ENCODE data around the gene HACD2.

HACD2 gene

DNA sequence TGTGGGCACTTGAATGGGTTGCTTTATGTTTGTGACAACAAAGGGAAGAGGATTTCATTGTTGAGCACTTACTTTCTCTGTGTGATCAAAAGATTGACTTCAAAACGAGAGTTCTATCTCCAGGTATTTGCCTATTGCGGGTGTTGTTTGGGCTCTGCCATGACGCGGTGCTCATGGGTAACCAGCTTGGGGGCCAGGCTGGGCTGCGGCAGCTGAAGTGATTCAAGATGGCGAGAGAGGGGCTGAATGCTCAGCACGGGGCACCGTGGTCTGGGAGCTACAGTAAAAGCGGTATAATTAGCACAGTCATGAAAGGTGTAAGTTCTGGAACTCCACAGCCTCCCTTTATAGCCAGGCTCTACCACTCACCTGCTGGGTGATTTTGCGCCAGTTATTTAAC lies 105.0 kb downstream of the HACD2 start:
- no peak for DNase-seq

DNA sequence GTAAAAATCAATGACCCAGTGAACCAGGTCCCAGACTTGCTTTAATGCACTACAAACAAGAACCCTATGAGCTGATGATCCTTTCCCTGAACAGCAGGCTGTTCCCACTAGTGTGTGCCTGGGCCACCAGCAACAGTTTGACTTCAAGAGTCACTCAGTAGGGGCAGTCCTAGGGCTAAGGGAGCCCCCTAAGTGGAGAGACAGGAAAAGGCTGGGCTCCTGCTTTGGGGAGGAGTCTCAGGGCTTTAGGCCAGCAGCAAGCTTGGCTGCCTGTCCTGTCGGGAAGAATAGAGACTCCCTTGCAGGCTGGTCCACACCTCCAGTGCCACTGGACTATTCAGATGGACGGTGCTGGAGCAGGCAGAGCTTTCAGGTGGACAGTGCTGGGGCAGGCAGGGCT lies 106.5 kb downstream of the HACD2 start:
- DNase-seq, result no peak

DNA sequence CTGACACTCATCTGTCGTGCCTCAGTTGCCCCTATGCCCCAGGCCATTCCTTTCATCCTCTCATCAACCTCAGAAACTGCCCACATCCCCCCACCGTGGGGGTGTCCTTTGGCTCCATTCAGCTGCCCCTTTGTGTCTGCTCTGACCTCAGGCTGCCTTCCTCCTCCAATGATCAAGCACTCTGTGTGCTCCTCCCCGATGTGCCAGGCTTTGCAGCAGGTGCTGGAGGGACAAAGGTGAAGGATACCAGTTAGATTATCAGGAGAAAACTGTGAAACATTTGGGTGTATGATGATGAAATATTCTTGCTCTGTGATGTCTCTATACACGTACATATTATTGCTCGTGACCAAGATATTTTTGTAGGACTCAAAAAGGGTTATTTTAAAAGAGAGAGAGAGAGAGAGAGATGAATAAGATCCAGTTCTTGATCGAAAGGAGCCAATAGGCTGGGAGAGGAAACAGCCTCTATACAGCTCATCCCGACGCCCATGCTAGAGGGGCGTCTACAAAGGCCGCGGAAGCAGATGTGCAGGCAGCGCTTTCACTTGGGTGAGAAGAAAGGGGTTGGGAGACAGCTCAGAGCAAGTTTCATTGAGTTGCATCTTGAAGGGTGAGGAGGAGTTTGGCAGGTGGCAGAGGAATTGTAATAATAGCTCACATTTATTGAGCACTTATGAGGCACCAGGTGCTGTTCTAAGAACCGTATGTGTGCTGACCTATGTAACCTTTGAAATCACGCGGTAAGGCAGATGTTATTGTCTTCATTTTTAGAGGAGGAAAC lies 107.7 kb downstream of the HACD2 start:
- DNase-seq, result no peak

DNA sequence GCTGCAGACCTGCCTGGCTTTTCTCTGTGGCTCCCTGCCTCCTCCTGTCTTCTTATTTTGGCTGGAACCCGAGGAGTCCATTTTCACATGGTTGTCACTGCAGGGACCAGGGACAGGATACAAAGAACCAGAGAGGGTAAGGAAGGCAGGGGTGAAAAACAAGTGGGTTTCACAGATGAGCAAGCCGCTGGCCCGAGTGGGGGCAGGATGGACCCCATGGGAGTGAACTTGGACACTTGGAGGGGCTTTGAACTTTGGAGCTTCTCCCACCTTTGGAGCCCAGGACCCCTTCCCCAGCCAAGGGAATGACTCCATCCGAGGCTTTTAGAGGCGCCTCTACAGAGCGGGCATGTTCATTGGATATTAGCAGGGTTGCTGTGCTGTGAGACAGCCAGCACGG lies 109.1 kb downstream of the HACD2 start:
- no peak for DNase-seq

DNA sequence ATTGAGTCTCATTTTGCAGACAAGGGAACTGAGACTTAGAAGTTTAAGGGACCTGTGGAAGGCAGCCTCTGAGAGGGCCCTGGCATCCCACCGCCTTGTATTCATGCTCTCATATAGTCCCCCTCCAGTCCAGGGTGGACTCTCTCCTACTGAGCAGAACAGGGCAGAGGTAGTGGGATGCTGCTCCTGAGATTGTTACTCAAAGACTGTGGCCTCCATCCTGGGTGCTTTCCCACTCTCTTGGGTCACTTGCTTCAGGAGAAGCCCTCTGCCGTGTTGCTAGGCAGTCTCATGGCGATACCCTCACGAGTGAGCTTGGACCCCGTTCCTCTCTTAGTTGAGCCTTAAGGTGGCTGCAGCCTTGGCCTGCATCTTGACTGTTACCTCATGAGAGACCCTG lies 113.7 kb downstream of the HACD2 start:
- DNase-seq, result no peak

DNA sequence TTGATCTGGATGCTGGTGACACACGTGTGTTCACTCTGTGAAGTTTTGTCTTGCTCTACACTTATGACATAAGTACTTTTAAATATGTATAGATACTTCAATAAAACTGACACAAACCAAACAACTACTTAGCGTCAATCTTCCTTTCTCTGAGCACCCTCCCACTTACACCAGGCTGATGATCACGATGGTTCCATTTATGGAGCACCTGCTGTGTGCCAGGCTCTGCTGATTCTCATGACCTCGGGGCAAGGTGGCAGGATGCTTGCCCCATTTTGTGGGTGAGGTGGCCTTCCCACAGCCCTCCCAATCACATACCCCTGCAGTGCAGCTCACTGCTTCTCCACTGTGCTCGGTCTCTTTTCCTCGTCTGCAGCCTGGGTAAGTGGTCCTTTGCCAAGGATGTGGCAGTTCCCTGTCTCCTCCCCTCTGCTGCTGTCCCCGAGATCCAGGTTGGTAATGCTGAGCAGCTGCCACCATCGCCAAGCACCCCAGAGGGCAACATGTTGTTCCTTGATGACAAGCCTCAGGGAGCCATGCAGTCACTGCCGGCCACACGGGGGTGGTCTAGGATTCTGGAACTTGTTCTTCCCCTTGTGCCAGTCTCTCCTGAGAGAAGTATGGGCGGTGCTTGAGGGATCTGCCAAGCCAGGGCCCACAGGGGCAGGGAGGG lies 115.4 kb downstream of the HACD2 start:
- DNase-seq, result no peak

DNA sequence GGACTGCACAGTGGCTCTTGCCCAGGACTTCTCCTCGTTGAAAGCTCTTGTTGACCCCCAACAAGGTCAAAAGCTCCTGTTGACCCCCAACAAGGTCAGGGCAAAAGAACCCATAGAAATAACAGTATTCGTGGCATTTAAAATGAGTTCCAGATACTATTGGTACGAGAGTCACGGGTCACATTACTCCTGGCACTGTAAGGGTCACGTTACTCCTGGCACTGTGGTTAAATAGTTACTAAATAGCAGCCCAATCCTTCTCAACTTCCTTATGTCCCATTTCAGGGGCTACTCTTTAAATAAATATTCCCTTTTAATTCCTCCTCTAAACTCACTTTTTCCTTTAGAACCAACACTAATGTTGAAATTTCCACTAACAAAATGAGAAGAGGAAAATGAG lies 117.8 kb downstream of the HACD2 start:
- DNase-seq, result no peak

DNA sequence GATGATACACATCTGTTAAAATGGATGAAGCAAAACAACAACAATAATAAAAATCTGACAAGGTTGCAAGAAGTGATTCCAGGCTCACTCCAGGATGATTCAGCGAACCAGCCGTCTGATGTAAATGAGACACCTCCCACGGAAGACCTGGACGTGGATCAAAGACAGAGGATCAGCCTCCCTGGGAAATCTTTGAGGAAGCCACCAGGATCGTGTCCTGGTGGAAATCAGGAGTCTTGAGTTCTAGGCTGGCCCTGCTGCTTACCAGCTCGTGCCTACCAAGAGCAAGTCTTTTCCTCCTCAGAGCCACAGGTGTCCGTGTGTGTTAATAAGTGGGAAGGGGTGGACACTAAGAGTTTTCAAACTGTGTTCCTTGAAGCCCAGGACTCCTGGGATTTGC lies 120.6 kb downstream of the HACD2 start:
- DNase-seq, result no peak

DNA sequence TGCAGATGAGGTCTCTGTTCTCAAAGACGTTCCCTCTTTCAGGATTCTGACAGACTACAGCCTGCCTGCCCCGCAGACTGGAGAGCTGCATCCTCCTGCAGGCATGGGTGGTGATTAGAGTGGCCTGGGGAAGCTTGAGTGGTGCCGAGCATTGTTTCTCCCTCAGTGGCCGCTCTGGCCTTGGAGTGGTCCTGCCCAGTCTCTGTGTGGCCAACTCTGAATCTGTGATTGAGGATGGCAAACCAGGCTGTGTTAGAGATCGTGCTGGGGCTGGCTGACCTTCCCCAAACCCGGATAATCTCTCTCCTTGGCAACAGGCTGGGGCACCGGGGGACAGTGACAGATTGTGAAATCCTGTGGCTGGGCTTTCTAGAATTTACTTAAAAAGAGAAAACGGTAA lies 125.0 kb downstream of the HACD2 start:
- DNase-seq, result no peak

DNA sequence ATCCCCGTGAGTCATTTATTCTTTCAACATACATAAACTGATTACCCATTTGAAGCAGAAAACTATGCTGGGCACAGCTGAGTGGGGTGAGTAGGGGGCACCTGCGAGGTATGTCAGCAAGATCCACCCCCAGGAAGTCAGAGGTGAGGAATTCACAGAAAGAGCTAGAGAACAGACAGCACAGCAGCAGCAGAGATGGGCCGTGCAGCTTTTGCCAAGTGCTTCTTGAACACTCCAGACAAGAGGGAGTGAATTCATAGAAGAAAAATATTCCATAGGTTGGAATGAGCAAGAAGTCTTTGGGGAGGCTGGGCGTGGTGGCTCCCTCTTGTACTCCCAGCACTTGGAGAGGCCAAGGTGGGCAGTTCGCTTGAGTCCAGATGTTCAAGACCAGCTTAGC lies 126.6 kb downstream of the HACD2 start:
- no peak for DNase-seq

DNA sequence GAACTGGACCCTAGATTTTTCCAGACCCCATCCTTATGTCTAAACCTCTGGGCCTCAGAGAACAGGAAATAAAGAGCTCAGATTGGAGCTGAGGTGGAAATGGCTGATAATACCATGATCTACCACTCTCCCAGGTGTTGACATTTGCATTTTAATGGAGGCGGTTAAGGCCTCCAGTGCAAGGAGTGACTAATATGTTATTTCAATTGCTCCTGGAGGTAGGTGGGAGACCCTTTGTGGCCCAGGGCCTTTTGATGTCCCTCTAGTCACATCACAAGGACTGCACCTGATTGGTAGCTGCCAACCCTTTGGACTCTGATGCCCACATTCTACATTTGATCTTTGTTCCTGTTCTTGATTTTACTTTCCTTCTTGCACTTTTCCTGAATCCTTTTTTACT lies 127.0 kb downstream of the HACD2 start:
- DNase-seq, result no peak

DNA sequence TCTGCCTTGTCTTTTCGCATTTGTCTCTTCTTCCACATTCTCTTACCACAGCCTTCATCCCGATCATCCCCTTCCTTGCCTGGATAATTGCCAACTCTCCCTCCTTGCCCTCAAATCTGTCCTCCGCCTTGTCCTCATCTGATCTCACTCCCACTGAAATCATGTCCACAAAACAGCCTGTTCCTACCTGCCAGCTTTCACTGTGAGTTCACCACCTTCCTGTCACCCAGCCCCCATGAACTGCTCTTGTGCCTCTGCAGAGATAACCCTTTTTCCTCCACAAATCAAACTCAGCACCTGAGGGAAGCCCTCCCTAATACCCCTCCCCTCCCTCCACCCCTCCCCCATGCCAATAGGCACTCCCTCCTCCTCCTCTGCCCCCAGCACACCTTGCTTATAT lies 131.2 kb downstream of the HACD2 start:
- no peak for DNase-seq

DNA sequence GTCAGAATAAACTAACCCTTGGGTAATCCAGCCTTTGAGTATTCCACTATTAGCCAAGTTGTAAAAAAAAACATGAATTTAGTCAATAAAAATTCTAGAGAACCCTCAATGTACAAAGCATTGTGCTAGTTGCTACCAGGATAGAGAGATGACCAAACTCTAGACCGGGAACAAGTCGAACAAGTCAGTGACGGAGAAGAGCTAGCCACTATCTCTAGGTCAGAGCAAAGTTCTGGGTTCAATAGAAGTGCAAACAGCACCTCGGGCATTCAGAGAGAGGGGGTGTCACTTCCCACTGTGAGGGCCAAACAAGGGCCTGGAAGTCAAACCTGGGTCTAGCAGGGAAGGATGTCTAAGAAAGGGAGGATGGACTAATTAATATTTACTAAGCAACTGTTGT lies 133.7 kb downstream of the HACD2 start:
- DNase-seq, result no peak

DNA sequence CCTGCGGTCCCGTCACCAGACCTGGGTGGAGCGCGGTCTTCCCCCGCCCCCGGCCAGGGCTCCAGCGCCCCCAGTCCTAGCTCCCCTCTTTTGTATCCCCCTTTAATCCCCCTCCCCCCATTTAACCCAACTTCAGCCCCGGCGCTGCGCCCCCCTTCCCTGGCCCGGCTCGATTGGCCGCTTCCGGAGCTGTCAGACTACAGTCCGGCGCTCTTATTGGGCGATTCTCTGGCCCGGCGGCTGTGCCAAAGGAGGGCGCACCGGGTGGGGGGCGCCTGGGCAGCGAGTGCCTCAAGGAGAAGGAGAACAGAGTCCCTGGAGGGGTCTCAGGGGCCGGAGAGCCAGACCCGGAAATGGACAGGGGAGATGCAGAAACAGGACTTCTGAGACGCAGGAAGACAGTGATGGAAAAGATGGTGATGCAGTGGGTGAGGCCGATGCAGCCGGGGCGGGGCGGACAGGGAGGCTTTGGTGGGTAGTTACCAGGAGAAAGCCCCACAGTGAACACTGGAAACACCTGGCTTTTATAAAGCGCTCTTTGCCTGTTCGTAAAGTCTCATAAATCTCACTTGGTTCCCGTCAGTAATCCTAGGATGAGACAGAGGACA lies 134.8 kb downstream of the HACD2 start:
- no peak for DNase-seq

DNA sequence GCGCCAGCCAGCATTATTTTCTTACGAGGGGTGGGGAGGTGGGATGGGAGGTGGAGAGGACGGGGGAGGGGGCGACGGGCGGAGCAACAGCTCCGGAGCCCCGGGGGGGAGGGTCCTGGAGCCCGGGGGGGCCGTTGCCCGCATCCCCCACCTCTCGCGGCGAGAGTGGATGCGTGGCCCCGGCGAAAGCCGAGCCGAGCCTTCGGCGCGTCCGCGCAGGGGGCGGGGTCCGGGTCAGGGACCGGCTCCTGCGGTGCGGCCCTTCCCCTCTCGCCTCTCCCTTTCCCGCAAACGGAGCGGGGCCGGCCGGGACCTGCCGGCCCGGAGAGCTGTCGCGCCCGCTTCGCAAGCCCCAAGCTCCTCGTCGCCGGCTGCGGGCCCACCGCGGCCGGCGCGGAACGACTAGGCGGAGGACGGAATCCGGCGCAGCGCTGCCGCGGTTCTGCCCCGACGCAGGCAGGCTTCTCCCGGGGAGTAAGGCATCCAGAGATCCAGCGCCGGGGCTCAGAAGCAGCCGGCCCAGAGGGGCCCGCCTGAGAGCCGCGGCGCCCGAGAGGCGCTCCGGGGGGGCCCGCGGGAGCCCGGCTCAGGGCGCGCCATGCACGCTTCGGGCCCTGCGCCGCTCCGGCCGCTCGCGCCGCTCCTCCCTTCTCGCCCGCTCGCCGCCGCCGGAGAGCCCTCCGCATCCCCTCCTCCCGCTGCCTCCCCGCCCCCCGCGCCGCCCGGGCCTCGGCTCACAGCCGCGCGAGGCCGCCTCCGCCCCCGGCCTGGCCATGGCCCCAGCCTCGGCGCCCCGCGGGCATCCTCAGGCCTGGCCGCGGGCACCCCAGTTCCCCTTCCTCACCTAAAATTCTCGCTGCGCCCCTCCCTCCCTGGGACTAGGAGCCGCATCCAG lies 135.5 kb downstream of the HACD2 start:
- peak; percentile 20 for DNase-seq

DNA sequence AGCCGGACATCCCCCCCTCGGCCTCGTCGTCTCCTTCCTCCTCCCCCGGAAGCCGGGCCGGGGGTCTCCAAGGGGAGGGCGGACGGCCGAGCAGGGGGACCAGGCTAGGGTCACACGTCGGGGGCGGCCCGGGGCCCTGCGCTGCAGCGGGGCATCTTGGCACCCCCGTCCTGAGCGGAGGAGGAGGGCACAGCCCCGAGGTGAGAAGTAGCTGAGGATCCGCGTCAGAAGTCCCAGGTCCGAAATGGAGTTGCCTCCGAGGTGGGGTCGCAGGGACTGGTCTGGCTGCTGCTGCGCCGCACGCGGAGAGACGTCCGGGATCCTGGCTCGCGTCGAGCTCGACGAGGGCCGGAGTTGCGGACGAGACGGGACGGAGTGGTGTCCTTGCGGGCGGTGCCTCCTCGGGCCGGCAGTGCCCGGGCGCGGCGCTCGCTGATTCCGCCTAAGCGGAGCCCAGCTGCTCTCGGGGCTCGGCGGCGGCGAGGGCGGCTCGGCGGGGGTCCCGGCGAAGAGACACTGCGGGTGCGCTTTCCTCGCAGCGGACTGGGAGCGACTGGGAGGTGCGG lies 136.2 kb downstream of the HACD2 start, which contains the start of gene ADCY5:
ADCY5 (minus strand) TSS at position 555 of the 566 bp plus-strand sequence; CDS start at position 10, 545 bp downstream.
- DNase-seq, result peak; percentile 22

DNA sequence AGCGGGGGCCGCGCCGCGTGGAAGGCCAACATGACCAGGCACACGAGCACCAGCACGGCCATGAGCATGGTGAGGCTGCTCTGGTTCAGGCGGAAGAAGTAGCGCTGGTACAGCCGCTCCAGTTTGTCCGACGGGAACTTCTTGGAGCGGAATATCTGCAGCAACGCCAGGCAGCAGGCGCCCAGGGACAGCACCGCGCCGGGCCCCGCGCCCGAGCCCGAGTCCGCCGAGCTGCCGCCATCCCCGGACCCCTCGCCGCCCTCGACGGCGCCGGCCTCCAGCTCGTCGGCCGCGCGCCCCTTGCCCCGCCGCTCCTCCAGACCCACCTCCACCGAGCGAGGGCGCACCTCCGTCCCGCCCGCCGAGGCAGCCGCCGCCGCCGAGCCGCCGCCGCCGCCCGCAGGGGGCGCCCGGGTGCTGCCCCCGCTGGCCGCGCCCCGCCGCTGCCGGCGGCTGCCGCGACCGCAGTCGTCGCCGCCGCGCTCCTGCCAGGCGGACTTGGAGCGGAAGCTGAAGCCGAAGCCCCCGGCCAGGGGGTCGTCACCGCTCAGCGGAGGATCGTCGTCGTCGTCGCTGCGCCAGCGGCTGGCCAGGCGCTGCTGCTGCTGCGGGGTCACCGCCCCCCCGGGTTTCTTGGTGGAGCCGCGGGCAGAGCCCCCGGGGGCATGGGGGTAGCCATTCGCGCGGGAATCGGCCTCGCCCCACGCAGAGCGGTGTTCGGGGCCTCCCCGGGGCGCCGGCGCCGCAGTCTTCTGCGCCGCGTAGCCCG lies 136.9 kb downstream of the HACD2 start:
- DNase-seq, result peak; percentile 53

DNA sequence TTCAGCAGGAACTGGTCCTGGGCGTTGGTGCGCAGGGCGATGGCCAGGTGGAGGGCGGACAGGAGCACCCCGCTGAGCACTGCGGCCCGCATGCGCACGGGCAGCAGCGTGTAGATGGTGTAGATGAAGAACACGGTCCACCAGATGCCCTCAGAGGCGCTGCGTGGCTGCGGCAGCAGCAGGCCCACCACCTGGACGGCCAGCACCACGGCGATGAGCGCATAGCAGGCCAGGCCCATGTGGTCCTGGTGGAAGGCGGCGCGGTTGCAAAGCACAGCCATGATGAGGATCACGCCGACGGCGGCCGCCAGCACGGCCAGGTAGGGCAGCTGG lies 137.5 kb downstream of the HACD2 start:
- DNase-seq, result no peak

DNA sequence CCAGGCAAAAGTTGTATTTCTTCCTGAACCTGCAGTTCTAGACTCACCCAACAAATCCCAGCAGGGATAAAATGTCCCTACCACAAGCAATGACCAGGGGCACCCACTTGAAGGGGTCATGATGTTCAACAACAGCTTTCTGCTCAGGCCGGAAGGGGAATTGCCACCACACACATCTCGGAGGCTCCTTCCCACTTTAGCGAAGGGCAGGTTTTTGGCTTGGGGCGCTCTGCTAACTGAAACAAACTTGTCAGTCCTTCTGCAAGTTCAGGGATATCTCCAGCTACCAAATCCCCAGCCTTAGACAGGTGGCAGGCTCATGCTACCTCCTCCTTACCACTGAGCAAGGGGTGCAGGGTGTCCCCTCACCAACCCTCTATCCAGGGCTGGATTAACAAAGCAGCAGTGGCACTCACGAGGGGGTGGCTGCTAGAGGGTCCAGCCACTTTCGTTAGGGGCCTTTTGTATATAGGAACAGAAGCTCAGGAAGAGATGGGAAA lies 138.2 kb downstream of the HACD2 start:
- no peak for DNase-seq

DNA sequence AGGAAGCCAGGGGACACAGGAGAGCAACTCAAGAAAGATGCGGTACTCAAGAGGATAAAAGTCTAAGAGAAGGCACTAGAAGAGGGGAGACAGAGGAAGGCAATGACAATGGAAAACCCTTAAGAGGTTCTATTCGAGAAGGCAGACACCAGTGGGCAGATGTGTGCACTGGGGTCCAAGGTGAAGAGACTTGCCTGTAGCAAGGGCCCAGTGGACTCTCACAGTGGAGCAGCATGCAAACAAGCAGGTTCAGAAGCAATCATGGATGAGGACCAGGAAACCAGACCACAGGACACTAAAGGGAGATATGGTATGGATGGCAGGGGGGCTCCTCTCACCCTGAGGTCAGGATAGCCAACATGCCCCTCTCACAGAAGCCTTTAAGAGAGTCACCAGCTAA lies 138.6 kb downstream of the HACD2 start:
- no peak for DNase-seq

DNA sequence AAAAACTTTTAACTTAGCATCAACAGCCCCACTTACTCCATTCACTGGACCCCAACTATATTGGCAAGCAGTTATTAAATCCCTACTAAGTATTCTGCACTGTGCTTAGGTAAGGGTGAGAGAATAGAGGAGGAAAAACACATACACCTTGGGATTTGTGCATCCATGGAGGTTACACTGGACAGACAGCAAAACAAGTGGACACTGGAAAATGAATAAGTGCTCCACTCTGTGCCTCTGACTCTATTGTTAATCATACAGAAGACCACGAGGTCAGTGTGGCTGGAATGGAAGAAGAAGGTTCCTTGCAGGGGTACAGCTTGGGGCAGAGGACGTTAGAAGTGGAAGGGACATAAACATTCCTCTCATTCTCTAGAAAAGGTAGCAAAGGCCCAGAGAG lies 139.2 kb downstream of the HACD2 start:
- no peak for DNase-seq

DNA sequence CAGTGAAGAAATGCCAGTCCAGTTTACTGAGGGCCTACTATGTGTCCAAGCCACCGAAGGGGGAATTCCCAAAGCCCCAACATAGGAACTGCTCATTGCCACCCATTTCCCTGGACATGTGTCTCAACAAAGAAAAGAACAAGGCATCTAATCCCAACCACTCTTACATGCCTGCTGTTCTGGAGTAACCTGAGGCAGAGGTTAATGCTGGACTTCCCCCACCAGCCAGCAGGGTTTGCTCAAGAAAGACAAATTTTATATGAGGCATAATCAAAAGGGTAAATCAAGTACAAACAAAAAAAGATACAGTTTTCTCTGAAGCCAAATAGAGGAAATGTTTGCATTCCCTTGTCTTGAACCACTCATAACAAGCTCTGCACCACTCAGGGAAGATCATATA lies 140.1 kb downstream of the HACD2 start:
- DNase-seq, result no peak

All from activated T-cell treated with anti-CD3 and anti-CD28 coated beads, Interleukin-2, amount 50 U/mL, for 1 hour (primary cell).